T-cell (primary cell): Measurements from ENCODE around the gene PRKAG2. TPM values are rescaled to one million over a fixed set of nuclear protein-coding genes. Genes with fewer than 3 reads are reported as not detected.

Experiments used
- ATAC-seq, 4 experiments: fragments of 200-7000 bp in 3 of 4; fragments of 150-1000 bp in 1 of 4; cut with Tn5 transposase; replicated peaks in 1 of 4; 1 replicate in 3 of 4; 2 replicates in 1 of 4; pipeline ENCODE4 v1.10.0; 2021; ENCODE audit warnings: moderate library complexity in 3 of 4, mild to moderate bottlenecking in 2 of 4, moderate number of reproducible peaks in 1 of 4
- CTCF ChIA-PET, 2 donors: fragments of 300-600 bp; sonication (Branson Sonifier 250); formaldehyde crosslinking; loops; one replicate each; lab custom pipeline; 2022; ENCODE audit warnings: antibody characterized with exemption in 2 of 2; lab: Charles Lee
- POLR2A ChIA-PET, 2 donors: fragments of 300-600 bp; sonication (Branson Sonifier 250); formaldehyde crosslinking; loops; one replicate each; lab custom pipeline; 2022; ENCODE audit warnings: antibody characterized with exemption in 2 of 2; lab: Charles Lee
- DNase-seq, 35 experiments: peaks; one replicate each; pipeline versions ENCODE4 v3.0.0 to v3.0.0-alpha.2; 2013 to 2023
- H3K27ac ChIP-seq: one replicate; pipeline ENCODE4 v1.5.1; 2013; ENCODE audit warnings: low read length
- H3K27me3 ChIP-seq, 2 experiments: replicated peaks in 1 of 2; 1 replicate in 1 of 2; 2 replicates in 1 of 2; pipeline versions ENCODE4 v1.6.1 to v1.7.0; 2013; ENCODE audit warnings: low read length in 1 of 2, mixed read lengths in 1 of 2; ENCODE audit not compliant: control insufficient read depth in 2 of 2, insufficient read depth in 2 of 2; ENCODE audit errors: extremely low read depth in 1 of 2
- H3K36me3 ChIP-seq, 2 donors: 1 replicate in 1 of 2; 2 replicates in 1 of 2; pipeline versions ENCODE4 v1.6.1 to v1.7.0; 2013; ENCODE audit warnings: low read length in 1 of 2; ENCODE audit not compliant: control insufficient read depth in 2 of 2, insufficient read depth in 1 of 2; ENCODE audit errors: extremely low read depth in 1 of 2
- H3K4me1 ChIP-seq, 2 experiments: 1 replicate in 1 of 2; 2 replicates in 1 of 2; pipeline versions ENCODE4 v1.6.1 to v1.7.0; 2013; ENCODE audit warnings: low read length in 2 of 2, mixed read lengths in 1 of 2; ENCODE audit not compliant: insufficient read depth in 2 of 2, control insufficient read depth in 1 of 2; ENCODE audit errors: extremely low read depth in 1 of 2
- H3K4me3 ChIP-seq, 2 donors: 1 replicate in 1 of 2; 2 replicates in 1 of 2; pipeline versions ENCODE4 v1.5.1 to v1.7.0; 2013; ENCODE audit warnings: mild to moderate bottlenecking in 2 of 2, low read length in 1 of 2, moderate library complexity in 1 of 2; ENCODE audit not compliant: control insufficient read depth in 1 of 2; ENCODE audit errors: extremely low read depth in 1 of 2
- H3K9me3 ChIP-seq: 2 replicates; pipeline ENCODE4 v1.7.0; 2013
- H3K27ac Mint-ChIP-seq, 2 donors: one replicate each; pipeline ENCODE4 v1.8.0; 2020 to 2021; ENCODE audit warnings: mild to moderate bottlenecking in 2 of 2, mixed read lengths in 2 of 2
- H3K27me3 Mint-ChIP-seq, 2 donors: one replicate each; pipeline ENCODE4 v1.8.0; 2021 to 2022; ENCODE audit warnings: mixed read lengths in 2 of 2
- H3K36me3 Mint-ChIP-seq: one replicate; pipeline ENCODE4 v1.8.0; 2021; ENCODE audit warnings: mixed read lengths
- H3K4me1 Mint-ChIP-seq, 3 donors: one replicate each; pipeline ENCODE4 v1.8.0; 2020 to 2022; ENCODE audit warnings: mixed read lengths in 3 of 3, mild to moderate bottlenecking in 1 of 3
- H3K4me3 Mint-ChIP-seq, 3 donors: one replicate each; pipeline ENCODE4 v1.8.0; 2020 to 2022; ENCODE audit warnings: mild to moderate bottlenecking in 3 of 3, mixed read lengths in 3 of 3, moderate library complexity in 3 of 3
- H3K9me3 Mint-ChIP-seq, 3 donors: one replicate each; pipeline ENCODE4 v1.8.0; 2020 to 2022; ENCODE audit warnings: mixed read lengths in 3 of 3
- WGBS: methylation state at CpG from one replicate; pipeline ENCODE4 v1.1.5; 2013; ENCODE audit warnings: missing lambda C conversion rate; ENCODE audit not compliant: insufficient coverage; 5-methylcytosine and 5-hydroxymethylcytosine counted together
- total RNA-seq, 35 experiments: library from RNA in 6 of 35; stranded (reverse) in 6 of 35; fragments of 120-200 nt in 1 of 35; gene quantifications; one replicate each; pipeline versions ENCODE4 v1.2.1 to v1.2.4 and lab custom pipeline; 2013 to 2026

PRKAG2 gene
- total RNA-seq, 5 donors from 2014 or later (not counting 1 experiment from before 2014, with no cell fraction given), result 43.0 to 59.9 (median 49.3) TPM

GRCh38 chr7:151721236-151721635 lies 155.7 kb downstream of the PRKAG2 start:
- peaks cover 0 to 3% of the 10 kb centered on the region in 2 donors for H3K36me3 ChIP-seq
- H3K4me3 Mint-ChIP-seq, result no peak overlapping the region
- no peaks in the 10 kb centered on the region for H3K9me3 Mint-ChIP-seq
- no peak overlapping the region for H3K4me3 ChIP-seq
- no peak overlapping the region for H3K27ac ChIP-seq
- DNase-seq (no peak), ATAC-seq (no peak)
- H3K4me1 Mint-ChIP-seq, result peaks cover 5% of the 10 kb centered on the region in 3 donors
- H3K27me3 ChIP-seq, result no peaks in the 10 kb centered on the region
- ChIA-PET CTCF (no interaction called here), POLR2A (no interaction called here)
- H3K4me1 ChIP-seq, result no peaks in the 10 kb centered on the region
- 77% methylated on average over 9 of the region's 11 CpGs for WGBS
- no peak overlapping the region for H3K27ac Mint-ChIP-seq
- no peaks in the 10 kb centered on the region for H3K27me3 Mint-ChIP-seq
- H3K36me3 Mint-ChIP-seq, result no peaks in the 10 kb centered on the region
- no peaks in the 10 kb centered on the region for H3K9me3 ChIP-seq

GRCh38 chr7:151720280-151720679 lies 156.6 kb downstream of the PRKAG2 start:
- Mint-ChIP-seq H3K27me3 (no peaks in the 10 kb centered on the region), H3K4me3 (no peak overlapping the region), H3K36me3 (peaks cover 2% of the 10 kb centered on the region), H3K27ac (no peak overlapping the region), H3K4me1 (peaks cover 3 to 7% (median 4%) of the 10 kb centered on the region in 3 donors), H3K9me3 (no peaks in the 10 kb centered on the region)
- CTCF ChIA-PET, result no interaction called here
- Histone ChIP-seq H3K27me3 (no peaks in the 10 kb centered on the region), H3K36me3 (peaks cover 0 to 3% of the 10 kb centered on the region in 2 donors), H3K9me3 (no peaks in the 10 kb centered on the region), H3K4me1 (no peaks in the 10 kb centered on the region), H3K4me3 (no peak overlapping the region), H3K27ac (no peak overlapping the region)
- POLR2A ChIA-PET, result no interaction called here
- DNase-seq (no peak), ATAC-seq (no peak)
- WGBS, result 83% methylated on average over 2 of the region's 5 CpGs

GRCh38 chr7:151719897-151720242 lies 157.0 kb downstream of the PRKAG2 start:
- ChIA-PET POLR2A (no interaction called here), CTCF (no interaction called here)
- no peak overlapping the region for H3K27ac Mint-ChIP-seq
- H3K9me3 Mint-ChIP-seq, result no peaks in the 10 kb centered on the region
- no peaks in the 10 kb centered on the region for H3K27me3 ChIP-seq
- no peak overlapping the region for H3K4me3 ChIP-seq
- DNase-seq (no peak), ATAC-seq (no peak)
- no peaks in the 10 kb centered on the region for H3K27me3 Mint-ChIP-seq
- H3K4me3 Mint-ChIP-seq, result no peak overlapping the region
- H3K36me3 ChIP-seq, result peaks cover 0 to 3% of the 10 kb centered on the region in 2 donors
- no peaks in the 10 kb centered on the region for H3K4me1 ChIP-seq
- WGBS, result no CpG with 5 or more reads among the region's 2 CpGs
- no peaks in the 10 kb centered on the region for H3K9me3 ChIP-seq
- peaks cover 2% of the 10 kb centered on the region for H3K36me3 Mint-ChIP-seq
- no peak overlapping the region for H3K27ac ChIP-seq
- peaks cover 2 to 7% (median 3%) of the 10 kb centered on the region in 3 donors for H3K4me1 Mint-ChIP-seq

GRCh38 chr7:151719031-151719896 lies 157.7 kb downstream of the PRKAG2 start:
- no peak overlapping the region for H3K27ac ChIP-seq
- no peak overlapping the region for H3K27ac Mint-ChIP-seq
- H3K4me3 Mint-ChIP-seq, result no peak overlapping the region
- H3K4me3 ChIP-seq, result no peak overlapping the region
- peaks cover 2 to 7% (median 4%) of the 10 kb centered on the region in 3 donors for H3K4me1 Mint-ChIP-seq
- ATAC-seq (no peak), DNase-seq (no peak)
- H3K4me1 ChIP-seq, result no peaks in the 10 kb centered on the region
- H3K9me3 Mint-ChIP-seq, result no peaks in the 10 kb centered on the region
- no peaks in the 10 kb centered on the region for H3K27me3 Mint-ChIP-seq
- 96% methylated on average over 18 of the region's 24 CpGs for WGBS
- peaks cover 0 to 3% of the 10 kb centered on the region in 2 donors for H3K36me3 ChIP-seq
- CTCF ChIA-PET, result interaction anchor here in 1 of 2 donors (0.6 kb wide), 1 partner anchor 465 kb away, joined by 8 read pairs; no protein-coding TSS in a partner anchor
- no peaks in the 10 kb centered on the region for H3K27me3 ChIP-seq
- no peaks in the 10 kb centered on the region for H3K9me3 ChIP-seq
- POLR2A ChIA-PET, result interaction anchor here in 1 of 2 donors (0.6 kb wide), 1 partner anchor 87 kb away, joined by 5 read pairs; no protein-coding TSS in a partner anchor
- H3K36me3 Mint-ChIP-seq, result peaks cover 2% of the 10 kb centered on the region

GRCh38 chr7:151717918-151718317 lies 159.0 kb downstream of the PRKAG2 start:
- Histone ChIP-seq H3K36me3 (peaks cover 0 to 3% of the 10 kb centered on the region in 2 donors), H3K9me3 (no peaks in the 10 kb centered on the region), H3K4me1 (no peaks in the 10 kb centered on the region), H3K27ac (no peak overlapping the region), H3K4me3 (no peak overlapping the region), H3K27me3 (no peaks in the 10 kb centered on the region)
- peaks cover 2% of the 10 kb centered on the region for H3K36me3 Mint-ChIP-seq
- H3K27me3 Mint-ChIP-seq, result no peaks in the 10 kb centered on the region
- no peak for DNase-seq
- CTCF ChIA-PET, result no interaction called here
- no peak overlapping the region for H3K27ac Mint-ChIP-seq
- WGBS, result 85% methylated on average over 3 of the region's 6 CpGs
- ATAC-seq, result no peak
- POLR2A ChIA-PET, result no interaction called here
- no peak overlapping the region for H3K4me3 Mint-ChIP-seq
- H3K9me3 Mint-ChIP-seq, result no peaks in the 10 kb centered on the region
- peaks cover 4 to 7% (median 4%) of the 10 kb centered on the region in 3 donors for H3K4me1 Mint-ChIP-seq

- Mint-ChIP-seq H3K4me3 (no peak overlapping the region), H3K36me3 (peaks cover 2% of the 10 kb centered on the region), H3K4me1 (peaks cover 4 to 7% (median 4%) of the 10 kb centered on the region in 3 donors), H3K27me3 (no peaks in the 10 kb centered on the region), H3K27ac (no peak overlapping the region), H3K9me3 (no peaks in the 10 kb centered on the region)
- Histone ChIP-seq H3K9me3 (no peaks in the 10 kb centered on the region), H3K27ac (no peak overlapping the region), H3K27me3 (no peaks in the 10 kb centered on the region), H3K36me3 (peaks cover 0 to 3% of the 10 kb centered on the region in 2 donors), H3K4me3 (no peak overlapping the region), H3K4me1 (no peaks in the 10 kb centered on the region)
- DNase-seq (no peak), ATAC-seq (no peak)
- ChIA-PET CTCF (no interaction called here), POLR2A (interaction anchor here in 1 of 2 donors (0.6 kb wide), 1 partner anchor 435 kb away, joined by 4 read pairs; no protein-coding TSS in a partner anchor)
- WGBS, result 78% methylated on average over 4 of the region's 5 CpGs
Observed at GRCh38 chr7:151717415-151717814, 159.5 kb downstream of the PRKAG2 start.
